Calu3 (cell line): Measurements from ENCODE around the gene IRAK2. TPM values are rescaled to one million over a fixed set of nuclear protein-coding genes. Genes with fewer than 3 reads are reported as not detected.

Source experiments
- BruUV-seq: library from RNA; stranded (reverse); fragments of 400-500 nt; replicated peaks from 2 replicates; lab custom pipeline; 2021; lab: Mats Ljungman, UMichigan
- CTCF ChIA-PET: fragments of 300-600 bp; sonication (Branson Sonifier 250); formaldehyde crosslinking; loops from one replicate; lab custom pipeline; 2022; ENCODE audit warnings: antibody characterized with exemption; lab: Charles Lee
- DNase-seq: peaks from one replicate; pipeline ENCODE4 v3.0.0; 2022
- H3K27ac Mint-ChIP-seq: one replicate; pipeline ENCODE4 v1.8.0; 2022; ENCODE audit warnings: mixed read lengths; ENCODE audit not compliant: unreplicated experiment
- H3K27me3 Mint-ChIP-seq: one replicate; pipeline ENCODE4 v1.8.0; 2022; ENCODE audit warnings: mixed read lengths; ENCODE audit not compliant: unreplicated experiment
- H3K36me3 Mint-ChIP-seq: one replicate; pipeline ENCODE4 v1.8.0; 2022; ENCODE audit warnings: mild to moderate bottlenecking, moderate library complexity, mixed read lengths; ENCODE audit not compliant: insufficient read depth, unreplicated experiment
- H3K4me1 Mint-ChIP-seq: one replicate; pipeline ENCODE4 v1.8.0; 2022; ENCODE audit warnings: mild to moderate bottlenecking, low read depth, mixed read lengths; ENCODE audit not compliant: unreplicated experiment
- H3K4me3 Mint-ChIP-seq: one replicate; pipeline ENCODE4 v1.8.0; 2022; ENCODE audit warnings: mild to moderate bottlenecking, low read depth, moderate library complexity, mixed read lengths; ENCODE audit not compliant: unreplicated experiment
- H3K9me3 Mint-ChIP-seq: one replicate; pipeline ENCODE4 v1.8.0; 2022; ENCODE audit warnings: low read depth, mixed read lengths; ENCODE audit not compliant: unreplicated experiment
- intact Hi-C: fragments of 100-400 bp; cut with micrococcal nuclease; formaldehyde crosslinking; loops from one replicate; pipeline ENCODE4 v1.10.0; 2022; ENCODE audit not compliant: unreplicated experiment
- total RNA-seq: library from RNA; stranded (reverse); gene quantifications from 2 replicates; pipeline ENCODE4 v1.2.3, GENCODE V29; 2022
- TF ChIP-seq, protein P1 (sequence below): fragments of 200-600 bp; IDR thresholded peaks from one replicate; pipeline ENCODE4 v1.8.0; 2022; ENCODE audit warnings: antibody characterized with exemption; ENCODE audit not compliant: unreplicated experiment

Gene IRAK2
- total RNA-seq, 1 experiment from 2014 or later, result 31.6 TPM

DNA sequence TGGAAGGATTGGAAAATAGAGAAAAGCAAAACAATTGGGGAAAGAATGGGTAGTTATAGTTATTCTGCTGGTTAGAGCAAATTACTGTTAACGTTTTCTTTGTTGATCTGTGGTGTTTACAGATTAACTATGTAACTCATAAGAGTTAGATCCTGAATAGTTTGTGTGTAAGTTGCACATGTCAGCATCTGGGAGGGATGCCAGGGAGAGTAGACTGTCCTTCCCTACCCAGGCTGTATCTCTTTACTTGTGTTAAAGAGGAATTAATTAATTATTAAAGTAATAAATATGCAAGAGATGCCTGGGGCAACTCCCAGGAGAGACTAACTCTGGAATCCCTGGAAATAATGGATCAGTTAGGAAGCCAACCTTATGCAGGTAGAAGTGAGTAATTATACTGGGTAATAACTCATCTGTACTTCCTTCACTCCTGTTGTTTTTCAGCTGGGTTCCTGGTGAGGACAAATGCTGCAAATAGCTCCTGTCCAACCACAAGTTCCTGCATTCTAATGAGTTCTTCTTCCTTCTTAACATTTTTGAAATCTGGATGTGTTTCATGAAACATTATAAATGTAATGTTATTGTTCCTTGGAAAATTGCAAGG lies 109.1 kb downstream of the IRAK2 start:
- H3K36me3 Mint-ChIP-seq, result peaks cover 48% of the 10 kb centered on the region
- CTCF ChIA-PET, result no interaction called here
- no TSS peak for BruUV-seq
- H3K4me1 Mint-ChIP-seq, result peaks cover 19% of the 10 kb centered on the region
- no peak for DNase-seq
- intact Hi-C loops, result no loop called here
- TF ChIP-seq, protein P1, sequence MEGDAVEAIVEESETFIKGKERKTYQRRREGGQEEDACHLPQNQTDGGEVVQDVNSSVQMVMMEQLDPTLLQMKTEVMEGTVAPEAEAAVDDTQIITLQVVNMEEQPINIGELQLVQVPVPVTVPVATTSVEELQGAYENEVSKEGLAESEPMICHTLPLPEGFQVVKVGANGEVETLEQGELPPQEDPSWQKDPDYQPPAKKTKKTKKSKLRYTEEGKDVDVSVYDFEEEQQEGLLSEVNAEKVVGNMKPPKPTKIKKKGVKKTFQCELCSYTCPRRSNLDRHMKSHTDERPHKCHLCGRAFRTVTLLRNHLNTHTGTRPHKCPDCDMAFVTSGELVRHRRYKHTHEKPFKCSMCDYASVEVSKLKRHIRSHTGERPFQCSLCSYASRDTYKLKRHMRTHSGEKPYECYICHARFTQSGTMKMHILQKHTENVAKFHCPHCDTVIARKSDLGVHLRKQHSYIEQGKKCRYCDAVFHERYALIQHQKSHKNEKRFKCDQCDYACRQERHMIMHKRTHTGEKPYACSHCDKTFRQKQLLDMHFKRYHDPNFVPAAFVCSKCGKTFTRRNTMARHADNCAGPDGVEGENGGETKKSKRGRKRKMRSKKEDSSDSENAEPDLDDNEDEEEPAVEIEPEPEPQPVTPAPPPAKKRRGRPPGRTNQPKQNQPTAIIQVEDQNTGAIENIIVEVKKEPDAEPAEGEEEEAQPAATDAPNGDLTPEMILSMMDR, result no peak
- no peak overlapping the region for H3K4me3 Mint-ChIP-seq
- no peaks in the 10 kb centered on the region for H3K27me3 Mint-ChIP-seq
- H3K27ac Mint-ChIP-seq, result no peak overlapping the region
- H3K9me3 Mint-ChIP-seq, result no peaks in the 10 kb centered on the region

GRCh38 chr3:10274601-10275000 lies 109.9 kb downstream of the IRAK2 start:
- CTCF ChIA-PET, result interaction anchor here (0.6 to 0.7 kb wide), 2 partner anchors 16 to 223 kb away, joined by 3 to 4 read pairs; no protein-coding TSS in a partner anchor
- TF ChIP-seq, protein P1, result no peak
- Mint-ChIP-seq H3K27ac (no peak overlapping the region), H3K27me3 (no peaks in the 10 kb centered on the region), H3K4me1 (peaks cover 19% of the 10 kb centered on the region), H3K4me3 (no peak overlapping the region), H3K9me3 (no peaks in the 10 kb centered on the region), H3K36me3 (peaks cover 50% of the 10 kb centered on the region)
- DNase-seq, result no peak
- intact Hi-C loops, result no loop called here
- BruUV-seq, result no TSS peak

- H3K4me1 Mint-ChIP-seq, result peaks cover 19% of the 10 kb centered on the region
Observed at GRCh38 chr3:10277115-10277625, 112.5 kb downstream of the IRAK2 start.

DNA sequence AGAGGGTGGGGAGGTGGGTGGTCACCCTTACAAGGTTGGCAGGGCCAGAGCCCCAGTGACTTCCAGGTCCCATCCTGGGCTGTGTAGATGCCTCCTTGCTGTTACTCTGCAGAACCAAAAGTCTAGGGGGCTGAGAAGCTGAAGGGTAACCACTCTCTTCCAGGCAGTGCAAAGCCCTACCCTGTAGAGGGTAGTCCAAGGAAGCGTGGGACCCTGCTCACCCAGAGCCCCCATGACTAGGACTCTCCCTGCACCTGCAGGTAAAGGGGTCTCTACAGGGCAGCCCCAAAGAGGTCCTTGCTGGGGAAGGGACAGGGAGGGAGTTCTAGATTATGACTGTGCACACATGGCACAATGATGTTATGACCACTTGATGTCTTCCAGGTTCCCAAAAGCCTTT lies 113.8 kb downstream of the IRAK2 start:
- H3K27me3 Mint-ChIP-seq, result no peaks in the 10 kb centered on the region
- no peak overlapping the region for H3K4me3 Mint-ChIP-seq
- CTCF ChIA-PET, result interaction anchor here (0.5 to 0.6 kb wide), 2 partner anchors 29 to 260 kb away, joined by 3 read pairs; no protein-coding TSS in a partner anchor
- BruUV-seq, result no TSS peak
- H3K9me3 Mint-ChIP-seq, result no peaks in the 10 kb centered on the region
- H3K27ac Mint-ChIP-seq, result no peak overlapping the region
- H3K4me1 Mint-ChIP-seq, result peaks cover 9% of the 10 kb centered on the region
- peaks cover 29% of the 10 kb centered on the region for H3K36me3 Mint-ChIP-seq
- DNase-seq, result no peak
- TF ChIP-seq, protein P1, result no peak
- intact Hi-C loops, result no loop called here

More at GRCh38 chr3:10277115-10277625, 112.5 kb downstream of the IRAK2 start:
- Mint-ChIP-seq H3K9me3 (no peaks in the 10 kb centered on the region), H3K27ac (no peak overlapping the region), H3K36me3 (peaks cover 33% of the 10 kb centered on the region), H3K4me3 (no peak overlapping the region), H3K27me3 (no peaks in the 10 kb centered on the region)
- no TSS peak for BruUV-seq
- intact Hi-C loops, result no loop called here
- DNase-seq, result no peak
- TF ChIP-seq, protein P1, result no peak
- CTCF ChIA-PET, result no interaction called here
